Activated CD4-positive, alpha-beta T cell treated with anti-CD3 and anti-CD28 coated beads, Interleukin-2, amount 50 U/mL, for 1 hour (primary cell): ENCODE results near the gene CTTNBP2.

Experiments
- DNase-seq: peaks from one replicate; pipeline ENCODE4 v3.0.0-alpha.2; 2020

The CTTNBP2 gene

DNA sequence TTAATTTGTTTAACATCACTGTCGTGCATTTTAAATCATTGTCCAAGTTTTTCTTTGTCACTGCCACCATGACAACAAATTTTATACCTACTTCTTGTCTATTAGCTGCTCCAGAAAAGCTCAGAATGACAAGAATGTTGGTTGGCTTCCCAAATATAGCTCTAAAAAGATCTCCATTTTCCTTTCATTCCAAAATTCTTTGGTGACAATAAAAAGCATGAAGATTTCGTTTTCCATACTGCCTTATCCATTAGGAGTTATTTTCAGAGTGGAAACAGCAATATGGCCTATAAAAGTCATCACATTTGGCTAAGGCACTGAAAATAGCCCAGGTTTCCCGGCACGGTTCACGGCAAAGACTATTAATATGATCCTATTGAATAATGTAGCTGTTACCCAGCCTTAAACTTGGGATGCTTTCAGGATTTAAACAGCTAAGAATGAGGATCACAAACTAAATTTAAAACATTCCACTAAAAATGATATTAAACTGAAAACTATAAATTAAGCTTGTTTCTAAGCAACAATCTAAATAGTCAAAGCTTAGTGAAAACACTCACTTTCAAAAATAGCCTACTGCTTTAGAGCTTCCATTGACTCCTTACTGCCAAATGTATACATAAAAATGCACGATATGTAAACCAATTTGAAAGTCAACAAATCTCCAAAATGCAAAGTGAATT lies 2.7 kb downstream of the CTTNBP2 start:
- DNase-seq, result no peak

DNA sequence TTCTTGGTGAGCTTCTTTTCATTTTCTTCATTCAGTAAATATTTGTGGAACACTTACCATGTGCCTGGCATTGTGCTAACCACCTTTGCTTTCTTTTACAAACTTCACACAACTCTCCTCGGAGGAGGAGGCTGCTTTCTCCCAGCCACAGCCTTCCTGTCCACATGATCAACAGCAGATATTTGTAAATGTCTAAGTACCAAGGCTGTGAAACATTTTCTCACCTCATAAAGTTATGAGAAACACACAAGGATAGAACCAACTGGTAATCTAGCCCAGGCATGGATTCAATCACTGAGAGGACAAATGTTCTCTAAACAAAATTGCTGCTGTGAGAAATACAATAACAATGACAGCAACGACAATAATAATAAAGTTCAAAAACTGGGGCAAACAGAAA lies 3.9 kb downstream of the CTTNBP2 start:
- no peak for DNase-seq

DNA sequence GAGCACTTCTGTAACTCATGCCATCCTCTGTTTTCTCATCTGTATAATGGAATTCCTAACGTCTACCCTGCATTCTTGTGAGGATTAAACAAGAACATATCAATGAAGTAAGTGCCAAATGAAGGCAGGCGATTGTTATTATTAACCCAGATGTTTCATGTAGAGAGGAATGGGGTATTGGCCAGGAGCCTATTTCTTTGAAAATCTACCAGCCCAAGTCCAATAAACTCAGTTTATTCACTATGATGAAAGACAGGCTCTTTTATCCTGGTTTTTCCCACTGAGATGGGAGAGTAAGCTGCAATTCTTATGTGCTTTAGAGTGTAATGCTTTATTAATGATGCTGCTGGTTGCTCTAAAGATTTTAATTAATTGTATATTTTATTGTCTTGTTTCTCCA lies 9.6 kb downstream of the CTTNBP2 start:
- no peak for DNase-seq

DNA sequence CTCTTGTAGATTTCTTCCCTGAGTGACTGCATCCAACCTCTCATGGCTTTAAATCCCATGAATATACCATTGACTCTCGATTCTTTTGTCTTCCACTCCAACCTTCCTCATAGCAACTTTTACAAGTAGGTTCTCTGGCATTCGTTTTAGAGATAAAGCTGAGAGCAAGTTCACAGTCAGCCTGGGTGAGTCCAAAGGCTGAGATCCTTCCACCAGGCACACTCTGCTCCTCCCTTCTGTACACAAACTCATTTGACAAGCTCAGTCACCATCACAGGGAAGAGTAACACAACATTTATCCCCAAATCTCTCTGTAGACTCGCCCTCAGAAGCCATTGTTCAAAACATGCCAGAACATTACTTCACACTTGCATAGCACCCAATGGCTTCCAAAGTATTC lies 10.9 kb downstream of the CTTNBP2 start:
- DNase-seq, result no peak

DNA sequence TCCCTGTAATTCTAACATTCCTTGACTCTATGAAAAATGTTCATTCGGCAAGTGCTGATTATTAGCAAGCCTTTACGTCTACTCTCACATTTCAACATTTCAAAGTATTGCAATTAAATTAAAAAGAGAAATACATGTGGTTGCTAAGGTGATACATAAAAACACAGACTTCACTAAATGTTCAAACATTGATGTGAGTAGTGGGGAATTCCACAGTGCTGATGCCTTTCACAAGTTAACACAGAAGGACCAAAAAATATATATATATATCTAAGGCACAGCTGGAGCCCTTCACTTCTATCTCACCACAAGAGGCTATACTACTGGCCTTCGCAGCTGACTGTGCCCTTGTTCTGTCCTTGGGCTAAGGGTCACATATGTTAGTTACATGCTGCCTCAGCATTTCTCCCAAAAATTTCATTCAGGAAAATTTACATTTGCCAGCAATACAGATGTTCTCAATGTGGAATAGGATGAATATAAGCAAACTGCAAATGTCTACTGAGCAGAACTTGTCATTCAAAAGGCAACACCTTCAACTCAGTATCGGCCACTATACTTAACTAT lies 13.9 kb downstream of the CTTNBP2 start:
- no peak for DNase-seq

DNA sequence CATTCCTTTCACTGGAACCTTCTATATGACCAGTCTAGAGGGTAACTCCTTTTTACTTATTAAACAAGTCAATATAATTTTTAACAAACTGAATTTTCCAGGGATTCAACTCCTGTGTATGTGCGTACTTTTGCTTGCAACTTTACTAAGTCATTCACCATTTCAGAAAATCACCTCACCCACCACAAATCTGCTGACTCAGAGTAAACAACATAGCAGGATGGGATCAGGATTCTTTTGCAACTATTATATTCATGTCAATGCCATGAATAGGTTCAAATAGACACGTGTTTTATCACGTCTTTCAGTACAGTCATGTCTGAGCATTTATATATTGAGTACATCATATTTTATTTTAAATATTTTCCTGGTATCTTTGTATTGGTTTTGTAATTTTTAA lies 14.5 kb downstream of the CTTNBP2 start:
- no peak for DNase-seq

DNA sequence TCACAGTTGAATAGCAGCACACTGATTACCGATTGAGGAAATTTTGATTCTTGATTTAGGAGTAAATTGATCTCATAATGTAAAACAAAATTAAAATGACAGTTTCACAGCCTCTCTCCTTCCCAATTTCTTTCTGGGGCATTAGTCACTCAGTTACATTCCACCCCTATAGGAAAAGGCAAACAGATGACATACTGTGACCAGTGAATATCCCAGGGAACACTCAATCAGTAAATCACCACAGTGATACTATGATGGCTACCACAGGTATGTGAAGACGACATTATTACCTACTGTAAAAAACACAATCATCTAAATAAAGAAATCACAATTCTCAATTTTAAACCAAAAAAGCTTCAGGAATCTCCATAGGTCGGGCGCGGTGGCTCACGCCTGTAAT lies 15.5 kb downstream of the CTTNBP2 start:
- DNase-seq, result no peak

DNA sequence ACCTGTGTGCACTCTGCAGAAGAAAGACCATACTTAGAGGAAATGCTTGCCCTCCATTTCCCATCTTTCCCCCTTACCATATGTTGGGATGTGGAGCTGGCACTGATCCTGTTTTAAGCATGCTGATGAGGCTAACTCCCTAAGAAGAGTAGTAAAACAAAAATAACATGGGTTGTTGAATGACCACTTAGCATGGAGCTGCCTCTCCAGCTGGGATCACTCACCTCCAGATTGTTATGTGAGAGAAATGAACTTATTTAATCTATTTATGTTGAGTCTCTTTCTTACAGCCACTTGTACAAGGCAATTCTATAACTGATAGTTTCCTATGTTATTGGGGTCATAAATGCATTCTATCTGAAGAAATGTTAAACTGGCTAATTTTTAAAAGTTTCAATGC lies 17.0 kb downstream of the CTTNBP2 start:
- DNase-seq, result no peak

DNA sequence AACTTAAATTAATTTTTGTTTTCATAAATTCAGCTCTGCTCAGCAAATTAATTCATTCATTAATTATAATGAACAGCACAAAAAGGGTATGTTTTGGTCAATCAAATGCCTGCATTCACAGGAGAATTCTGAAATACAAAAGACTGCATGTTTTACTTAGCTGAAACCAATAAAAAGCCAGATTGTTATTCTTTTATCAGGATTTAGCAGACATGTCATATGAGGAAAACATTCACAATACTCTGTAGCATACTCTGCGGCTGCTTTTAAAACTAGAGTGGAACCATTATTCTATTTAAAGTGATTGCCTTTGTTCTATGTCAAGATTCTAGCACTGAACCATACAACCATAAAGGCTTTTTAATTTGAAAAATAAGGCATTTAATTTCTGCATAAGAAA lies 19.1 kb downstream of the CTTNBP2 start:
- no peak for DNase-seq

DNA sequence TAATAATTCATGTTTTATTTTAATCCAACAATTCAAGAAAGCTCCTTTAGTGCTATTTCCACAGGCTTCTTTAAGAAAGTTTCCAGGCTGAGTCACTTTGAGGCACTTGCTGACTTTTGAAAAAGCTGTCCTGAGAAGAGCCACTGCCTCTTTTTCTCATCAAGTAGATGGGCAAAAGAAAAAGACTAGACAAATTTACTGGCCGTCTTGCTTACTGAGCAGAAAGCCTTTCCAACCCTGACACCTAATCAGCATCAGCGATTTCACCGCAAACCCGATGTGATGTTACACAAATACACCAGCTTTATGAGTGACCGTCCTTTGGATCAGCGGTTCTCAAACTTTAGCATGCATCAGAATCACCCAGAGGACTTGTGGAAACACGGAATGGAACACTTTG lies 24.3 kb downstream of the CTTNBP2 start:
- no peak for DNase-seq

DNA sequence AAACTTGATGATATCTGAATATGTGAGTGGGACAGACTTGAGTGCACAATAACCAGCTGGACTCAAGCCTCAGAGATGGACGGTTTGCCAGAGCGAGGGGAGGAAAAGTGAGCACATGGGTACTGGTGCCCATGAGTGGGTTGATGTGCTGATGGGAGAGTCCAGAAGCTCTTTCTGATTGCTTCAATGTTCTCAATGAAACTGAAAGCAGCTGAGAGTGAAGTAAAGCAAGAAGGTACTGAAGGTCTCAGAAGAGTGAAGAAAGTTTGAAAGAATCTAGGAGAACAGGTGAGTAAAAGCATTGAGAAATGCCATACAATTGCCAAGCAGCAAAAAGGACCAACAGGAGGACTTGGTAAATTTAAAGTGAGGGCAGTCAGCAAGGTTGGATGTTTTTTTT lies 28.6 kb downstream of the CTTNBP2 start:
- no peak for DNase-seq

DNA sequence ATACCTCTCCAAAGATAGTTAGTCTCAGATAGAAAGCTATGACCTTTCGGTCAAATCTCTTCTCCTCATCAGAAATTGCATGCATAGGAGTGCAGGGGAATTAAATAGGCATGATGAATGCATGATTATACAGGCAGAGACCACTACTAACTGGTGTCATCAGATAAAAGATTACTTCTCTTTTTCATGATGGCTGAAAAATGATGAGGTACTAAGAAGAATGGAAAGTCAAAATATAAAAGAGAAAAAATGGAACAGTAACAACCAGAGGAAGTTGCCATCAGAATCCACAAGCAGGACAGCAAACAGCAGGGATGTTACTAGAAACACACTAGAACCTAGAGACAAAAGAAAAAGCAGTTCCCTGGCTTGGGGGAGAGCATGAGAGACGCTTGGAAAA lies 31.6 kb downstream of the CTTNBP2 start:
- no peak for DNase-seq

DNA sequence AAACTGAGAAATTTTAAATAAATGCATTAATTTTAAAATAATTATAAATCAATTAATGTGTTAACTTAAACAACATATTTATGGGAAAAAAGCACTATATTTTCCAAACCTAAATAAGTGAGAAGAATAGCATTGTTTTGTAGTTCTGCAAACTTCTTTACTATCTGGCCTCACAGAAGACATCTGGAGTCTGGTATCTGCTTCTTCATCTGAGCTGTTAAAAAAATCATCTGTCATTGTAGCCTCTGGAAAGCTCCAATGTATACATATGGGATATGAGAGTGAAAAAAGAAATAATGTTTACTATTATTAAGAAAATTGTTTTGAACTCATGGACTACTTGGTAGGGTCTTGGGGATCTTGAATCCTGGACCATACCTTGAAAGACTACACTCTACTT lies 32.2 kb downstream of the CTTNBP2 start:
- DNase-seq, result no peak

DNA sequence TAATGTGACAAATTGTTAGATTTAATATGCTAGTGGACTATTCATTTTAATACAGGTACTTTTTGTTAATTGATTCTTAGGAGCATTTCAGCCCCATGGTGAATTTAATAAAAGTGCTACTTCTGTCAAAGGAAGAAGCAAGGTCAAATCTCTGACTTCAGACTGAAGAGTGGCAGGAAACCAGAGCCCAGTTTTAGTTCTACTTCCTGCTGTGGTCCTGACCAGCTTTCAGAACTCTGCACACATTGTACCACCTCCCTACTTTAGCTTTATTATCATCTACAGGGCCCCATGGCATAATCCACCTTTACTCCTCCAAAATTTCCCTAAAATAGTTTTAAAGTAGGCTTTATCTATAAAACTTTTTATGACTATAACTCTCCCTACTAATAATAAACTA lies 33.7 kb downstream of the CTTNBP2 start:
- DNase-seq, result no peak

DNA sequence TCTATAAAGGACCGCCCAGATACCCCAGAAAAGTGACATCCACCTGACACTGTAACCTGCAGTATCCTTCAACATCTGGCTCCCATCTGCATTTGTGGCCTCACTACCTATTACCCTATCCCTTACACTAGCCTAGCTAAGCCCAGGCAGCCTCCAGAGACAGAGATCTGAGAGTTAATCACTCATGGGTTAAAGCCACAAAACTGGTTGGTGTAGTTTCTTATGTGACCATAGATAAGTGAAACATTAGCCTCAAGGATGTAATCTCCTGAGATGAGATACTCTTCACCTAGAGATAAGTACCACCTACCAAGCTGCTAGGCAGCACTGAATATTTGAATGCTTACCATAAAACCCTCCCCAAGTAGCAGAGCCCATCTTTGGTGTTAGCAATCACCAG lies 35.4 kb downstream of the CTTNBP2 start:
- no peak for DNase-seq

DNA sequence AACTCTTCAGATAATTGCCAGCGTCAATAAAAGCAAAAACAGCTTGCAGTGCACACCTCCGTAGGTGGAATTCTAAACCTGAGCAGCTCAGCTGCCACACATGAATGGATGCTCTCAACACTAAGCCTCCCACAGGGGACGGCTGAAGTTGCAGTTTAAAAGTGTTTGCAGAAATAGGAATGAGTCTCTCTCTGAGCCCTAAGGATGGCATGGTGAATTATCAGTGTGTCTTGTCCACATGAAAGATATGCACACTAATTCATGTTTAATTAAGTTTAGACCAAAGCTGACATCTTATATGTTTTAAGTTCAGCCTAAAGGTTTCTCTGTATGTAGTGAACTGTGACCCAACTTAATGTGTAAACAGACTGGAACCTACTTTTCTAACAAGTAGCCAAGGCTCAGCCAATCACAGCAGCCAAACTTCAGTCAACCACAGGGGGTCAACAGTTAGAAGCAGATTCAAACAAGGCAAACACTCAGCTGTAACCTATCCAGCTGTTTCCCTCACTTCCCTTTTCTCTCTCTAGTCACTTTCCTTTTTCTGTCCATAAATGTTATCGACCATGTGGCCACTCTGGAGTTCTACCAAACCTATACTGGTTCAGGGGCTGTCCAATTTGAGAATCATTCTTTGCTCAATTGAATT lies 38.1 kb downstream of the CTTNBP2 start:
- no peak for DNase-seq

DNA sequence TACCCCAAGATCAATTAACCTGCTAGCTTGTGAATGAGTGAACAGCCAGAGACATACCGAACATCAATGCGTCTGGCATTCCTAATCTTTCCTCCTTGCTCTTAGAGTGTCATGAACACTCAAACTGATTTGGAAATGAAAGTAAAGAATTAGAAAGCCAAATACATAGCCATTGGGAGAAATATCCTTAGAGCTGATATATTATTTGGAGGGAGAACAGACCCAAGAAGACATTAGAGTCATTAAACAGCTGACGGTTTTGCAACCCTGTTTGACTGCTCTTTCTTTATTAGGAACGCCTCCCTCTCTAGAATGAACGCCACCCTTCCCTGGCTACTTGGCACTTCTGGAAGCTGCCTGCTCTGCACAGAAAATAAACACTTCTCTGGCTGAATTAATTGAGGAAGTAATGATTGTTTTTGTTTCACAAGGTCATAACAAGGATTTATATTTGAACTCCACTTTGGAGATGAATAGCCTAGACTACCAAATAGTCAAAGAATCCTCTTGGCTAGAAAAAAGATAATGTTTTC lies 42.8 kb downstream of the CTTNBP2 start:
- no peak for DNase-seq

DNA sequence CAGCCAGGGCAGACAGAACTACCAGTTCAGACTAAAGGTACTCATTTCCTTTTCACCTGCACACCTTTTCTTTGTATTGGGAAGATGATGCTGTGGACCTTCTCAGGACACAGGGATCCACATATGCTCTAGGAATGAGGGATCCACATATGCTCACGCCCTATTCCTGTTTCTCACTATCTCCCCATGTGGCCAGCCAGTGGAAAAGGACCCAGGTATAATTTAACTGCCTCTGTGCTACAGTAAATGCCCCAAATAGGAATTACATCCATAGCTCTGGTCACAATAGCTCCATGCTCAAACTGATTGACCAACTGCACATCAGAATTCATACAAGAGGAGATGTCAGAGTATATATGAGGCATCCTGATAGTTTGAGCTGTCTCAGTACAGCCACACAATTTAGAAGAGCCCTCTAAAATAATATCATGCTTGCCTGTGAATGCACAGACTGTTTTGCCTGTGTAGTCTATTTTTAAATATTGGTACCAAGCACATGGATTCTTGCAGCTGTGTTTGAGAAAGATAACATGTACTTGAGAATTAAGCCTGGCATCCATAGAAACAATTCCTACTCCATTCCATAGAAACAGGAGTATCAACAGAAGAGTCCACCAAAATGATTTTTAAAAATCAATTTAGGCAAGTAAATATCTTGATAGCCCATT lies 43.7 kb downstream of the CTTNBP2 start:
- no peak for DNase-seq

DNA sequence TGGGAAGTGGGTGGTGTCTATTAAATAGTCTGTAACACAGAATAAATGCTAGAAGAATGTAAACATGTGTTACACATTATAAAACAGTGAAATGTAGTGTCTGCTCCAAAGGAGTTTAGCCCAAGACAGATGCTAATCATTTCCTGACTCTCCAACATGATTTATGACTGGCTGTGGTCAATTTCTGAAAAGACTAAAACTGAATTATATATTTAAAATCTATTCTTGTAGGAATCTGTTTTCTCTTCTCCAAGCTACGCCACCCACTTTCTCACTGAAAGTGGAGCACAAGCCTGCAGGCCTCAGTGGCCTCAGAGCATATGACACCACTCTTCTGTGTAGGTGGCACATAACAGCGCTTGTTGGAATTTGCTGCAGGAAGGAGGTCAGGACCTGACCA lies 44.4 kb downstream of the CTTNBP2 start:
- DNase-seq, result no peak

DNA sequence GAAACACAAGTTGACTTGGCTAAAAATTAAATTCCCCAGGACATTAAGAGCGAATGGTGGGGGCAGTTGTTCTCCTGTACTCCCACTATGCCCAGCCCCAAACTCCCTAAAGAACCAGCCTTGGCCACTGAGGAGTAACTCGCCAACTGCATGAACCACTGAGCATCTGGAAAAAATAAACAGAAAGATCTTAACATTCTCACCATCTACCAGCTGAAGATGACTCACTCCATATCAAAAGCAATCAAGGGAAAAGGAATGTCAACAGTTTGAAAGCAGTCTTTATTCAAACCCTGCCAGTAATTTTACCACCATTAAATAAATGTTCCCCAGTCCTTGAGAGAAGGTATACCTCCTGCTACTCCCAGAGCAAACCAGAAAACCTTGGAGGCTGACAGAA lies 45.4 kb downstream of the CTTNBP2 start:
- no peak for DNase-seq

DNA sequence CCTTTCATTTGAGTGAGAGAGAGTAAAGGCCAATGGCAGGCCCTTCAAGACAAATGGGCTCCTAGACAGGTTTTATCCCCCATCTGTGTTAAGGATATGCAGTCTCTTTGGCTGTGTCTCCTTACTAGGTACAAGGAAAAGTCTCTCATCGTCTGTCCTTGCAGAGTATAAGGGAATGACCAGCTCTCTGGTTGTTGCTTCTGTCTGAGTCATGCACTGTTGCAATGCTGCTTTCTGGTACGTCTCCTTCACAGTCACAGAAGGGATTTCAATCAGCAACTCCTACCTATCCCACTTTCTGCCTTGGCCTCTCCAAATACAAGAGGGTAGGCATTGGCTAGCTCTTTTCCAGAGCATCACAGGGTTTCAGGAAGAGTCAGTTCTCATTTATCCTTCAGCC lies 48.1 kb downstream of the CTTNBP2 start:
- no peak for DNase-seq

DNA sequence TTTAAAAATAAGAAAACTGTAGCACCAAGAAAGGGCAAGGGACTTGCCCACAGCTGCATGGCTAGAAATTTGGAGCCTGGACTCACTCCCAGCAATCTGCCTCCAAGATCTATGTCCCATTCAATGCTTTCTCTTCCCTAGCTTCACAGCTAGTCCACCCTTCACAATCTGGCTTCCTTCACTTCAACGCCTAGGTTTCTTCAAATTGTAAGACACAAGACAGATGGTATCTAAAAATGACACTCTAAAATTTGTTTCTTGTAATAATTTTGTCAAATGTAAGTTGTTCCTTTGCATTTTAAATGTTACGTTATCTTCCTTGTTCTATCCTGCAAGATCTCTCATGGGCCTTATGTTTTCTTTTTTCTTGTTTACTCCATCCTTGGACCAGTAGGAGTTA lies 48.6 kb downstream of the CTTNBP2 start:
- DNase-seq, result no peak

DNA sequence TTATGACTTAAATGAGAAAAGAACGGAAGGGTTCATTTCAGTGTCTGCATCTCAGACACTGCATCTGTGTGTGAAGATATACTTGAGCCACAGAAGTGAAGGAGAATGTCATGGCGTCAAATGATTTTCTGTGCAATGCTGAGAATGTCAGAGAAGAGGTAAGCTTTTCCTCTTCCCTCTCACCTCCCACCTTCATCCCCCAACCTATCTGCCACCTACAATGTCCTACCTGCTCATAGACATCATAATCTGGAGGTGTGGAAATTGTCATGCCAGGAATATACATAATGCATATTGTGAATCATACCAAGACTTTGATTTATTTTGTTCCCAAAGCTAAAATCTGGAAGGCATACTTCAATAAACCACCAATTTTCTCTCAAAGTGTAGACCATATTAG lies 53.7 kb downstream of the CTTNBP2 start:
- no peak for DNase-seq

DNA sequence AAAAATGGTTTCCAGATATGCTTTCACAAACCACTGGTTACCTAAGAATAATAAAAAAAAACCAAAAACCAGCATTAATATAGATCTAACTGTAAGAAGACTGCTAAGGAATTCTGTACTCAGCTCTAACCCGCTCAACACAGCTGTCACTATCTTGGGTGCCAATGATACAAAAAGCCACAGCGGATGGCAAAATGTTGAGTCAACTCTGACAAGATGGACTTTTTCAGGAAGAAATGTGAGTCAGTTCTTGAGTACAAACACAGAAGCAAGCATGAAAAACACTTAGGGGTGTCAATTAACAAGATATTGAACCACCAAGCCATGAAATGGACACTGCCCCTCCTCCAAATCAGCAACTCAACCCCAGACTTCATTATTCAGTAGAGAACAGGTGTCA lies 55.0 kb downstream of the CTTNBP2 start:
- DNase-seq, result no peak
